SK-N-SH (cell line): ENCODE measurements around the gene ATG2A. TPM values are rescaled to one million over a fixed set of nuclear protein-coding genes. Genes with fewer than 3 reads are reported as not detected.

Source experiments
- CTCF ChIA-PET: fragments of 300-600, 350-600 bp; formaldehyde crosslinking; extraction: SDS; loops from one replicate; lab custom pipeline; 2021; lab: Yijun Ruan, JAX
- POLR2A ChIA-PET: fragments of 350-600 bp; sonication (Branson Sonifier 250); formaldehyde crosslinking; extraction: SDS; loops from one replicate; lab custom pipeline; 2020; ENCODE audit warnings: antibody characterized with exemption, inconsistent platforms; lab: Yijun Ruan, JAX
- DNase-seq: peaks from one replicate; pipeline ENCODE4 v3.0.0; 2012
- H2AFZ ChIP-seq: fragments of 200-600 bp; sonication (generic); 2 replicates; pipeline ENCODE4 v1.8.1; 2016; ENCODE audit warnings: antibody characterized with exemption, mild to moderate bottlenecking, low read depth
- H3F3A ChIP-seq: fragments of 200-600 bp; sonication (generic); replicated peaks from 2 replicates; pipeline ENCODE3; 2016; ENCODE audit warnings: antibody characterized with exemption, mild to moderate bottlenecking; ENCODE audit not compliant: insufficient read depth
- H3K27ac ChIP-seq, 2 experiments: fragments of 200-500 bp in 1 of 2; fragments of 200-600 bp in 1 of 2; sonication (Bioruptor generic) in 1 of 2; sonication (generic), shearing (Covaris generic) in 1 of 2; 2 replicates each; pipeline versions ENCODE4 v1.5.1 to v1.6.1; 2014 to 2016; ENCODE audit warnings: low read depth in 2 of 2, inconsistent platforms in 1 of 2, low read length in 1 of 2, mild to moderate bottlenecking in 1 of 2, mixed read lengths in 1 of 2
- H3K27me3 ChIP-seq: fragments of 200-600 bp; sonication (generic), shearing (Covaris generic); 2 replicates; pipeline ENCODE4 v1.6.1; 2016; ENCODE audit warnings: mixed run types; ENCODE audit not compliant: insufficient read depth
- H3K36me3 ChIP-seq, 2 experiments: fragments of 200-500 bp in 1 of 2; fragments of 200-600 bp in 1 of 2; sonication (Bioruptor generic) in 1 of 2; sonication (generic) in 1 of 2; replicated peaks in 1 of 2; 2 replicates each; pipeline versions ENCODE3 to v1.5.1; 2014 to 2016; ENCODE audit warnings: low read length in 1 of 2, mild to moderate bottlenecking in 1 of 2; ENCODE audit not compliant: insufficient read depth in 2 of 2, control insufficient read depth in 1 of 2
- H3K4me1 ChIP-seq, 2 experiments: fragments of 200-500 bp in 1 of 2; fragments of 200-600 bp in 1 of 2; sonication (Bioruptor generic) in 1 of 2; sonication (generic), shearing (Covaris generic) in 1 of 2; 2 replicates each; pipeline versions ENCODE4 v1.5.1 to v1.6.1; 2014 to 2016; ENCODE audit warnings: low read depth in 1 of 2, low read length in 1 of 2, mixed run types in 1 of 2; ENCODE audit not compliant: insufficient read depth in 2 of 2, control insufficient read depth in 1 of 2
- H3K4me2 ChIP-seq: fragments of 200-600 bp; sonication (generic), shearing (Covaris generic); 2 replicates; pipeline ENCODE4 v1.6.1; 2017; ENCODE audit warnings: mixed run types
- H3K4me3 ChIP-seq, 2 experiments: fragments of 200-500 bp in 1 of 2; fragments of 200-600 bp in 1 of 2; sonication (Bioruptor generic) in 1 of 2; sonication (generic), shearing (Covaris generic) in 1 of 2; 2 replicates each; pipeline versions ENCODE4 v1.5.1 to v1.8.1; 2014 to 2016; ENCODE audit warnings: low read depth in 2 of 2, inconsistent platforms in 1 of 2, low read length in 1 of 2, mild to moderate bottlenecking in 1 of 2, mixed read lengths in 1 of 2, moderate library complexity in 1 of 2
- H3K79me2 ChIP-seq: fragments of 200-600 bp; sonication (generic); 2 replicates; pipeline ENCODE4 v1.8.1; 2017; ENCODE audit warnings: mild to moderate bottlenecking; ENCODE audit not compliant: insufficient read depth
- H3K9ac ChIP-seq: fragments of 200-600 bp; sonication (generic); 2 replicates; pipeline ENCODE4 v1.6.1; 2017; ENCODE audit warnings: mixed run types
- H3K9me2 ChIP-seq: fragments of 200-600 bp; sonication (generic); 2 replicates; pipeline ENCODE4 v1.6.1; 2017; ENCODE audit warnings: mixed run types
- H3K9me3 ChIP-seq: fragments of 200-600 bp; sonication (generic); 2 replicates; pipeline ENCODE4 v1.6.1; 2017; ENCODE audit warnings: mixed run types, mild to moderate bottlenecking, moderate library complexity
- H4K20me1 ChIP-seq: fragments of 200-600 bp; sonication (generic); 2 replicates; pipeline ENCODE4 v1.6.1; 2017; ENCODE audit warnings: mild to moderate bottlenecking, mixed run types; ENCODE audit not compliant: insufficient read depth
- CHD2 ChIP-seq: fragments of 150-350 bp; IDR thresholded peaks from 2 replicates; pipeline ENCODE4 v1.6.1; 2018; ENCODE audit warnings: low read length; ENCODE audit not compliant: partially characterized antibody
- EP300 ChIP-seq, 2 experiments: IDR thresholded peaks; 2 replicates each; pipeline versions ENCODE4 v1.4.0 to v1.6.1; 2012; ENCODE audit warnings: borderline replicate concordance in 1 of 2, low read depth in 1 of 2, low read length in 1 of 2
- EZH2phosphoT487 ChIP-seq: fragments of 200-600 bp; sonication (generic); IDR thresholded peaks from 2 replicates; pipeline ENCODE4 v1.6.1; 2017; ENCODE audit warnings: low read depth, mixed run types, mild to moderate bottlenecking, antibody characterized with exemption, moderate library complexity, borderline replicate concordance
- FOXM1 ChIP-seq: IDR thresholded peaks from 2 replicates; pipeline ENCODE4 v1.4.0; 2012; ENCODE audit warnings: low read depth, mild to moderate bottlenecking
- GABPA ChIP-seq: IDR thresholded peaks from 2 replicates; pipeline ENCODE4 v1.4.0; 2012; ENCODE audit warnings: low read depth, mild to moderate bottlenecking
- IRF3 ChIP-seq: fragments of 150-350 bp; IDR thresholded peaks from 2 replicates; pipeline ENCODE4 v1.6.1; 2016; ENCODE audit warnings: mild to moderate bottlenecking, low read depth, low read length
- MAX ChIP-seq: IDR thresholded peaks from 2 replicates; pipeline ENCODE4 v1.4.0; 2012; ENCODE audit warnings: low read depth
- MEF2A ChIP-seq: IDR thresholded peaks from 2 replicates; pipeline ENCODE4 v1.4.0; 2012; ENCODE audit warnings: low read depth, borderline replicate concordance
- MXI1 ChIP-seq: IDR thresholded peaks from 2 replicates; pipeline ENCODE4 v1.6.1; 2012; ENCODE audit warnings: mild to moderate bottlenecking, low read depth, low read length, improper control_type of control experiment
- NRF1 ChIP-seq: IDR thresholded peaks from 2 replicates; pipeline ENCODE4 v1.6.1; 2012; ENCODE audit warnings: low read depth, mild to moderate bottlenecking, low read length
- PBX3 ChIP-seq: IDR thresholded peaks from 2 replicates; pipeline ENCODE4; 2012
- POLR2AphosphoS5 ChIP-seq: IDR thresholded peaks from 2 replicates; pipeline ENCODE4 v1.6.1; 2012; ENCODE audit warnings: low read depth, low read length
- RAD21 ChIP-seq: IDR thresholded peaks from 2 replicates; pipeline ENCODE4 v1.6.1; 2012; ENCODE audit warnings: mild to moderate bottlenecking, low read length
- REST ChIP-seq: IDR thresholded peaks from 2 replicates; pipeline ENCODE4 v1.6.1; 2012; ENCODE audit warnings: mild to moderate bottlenecking, low read depth, low read length, moderate library complexity
- RXRA ChIP-seq: IDR thresholded peaks from 2 replicates; pipeline ENCODE4 v1.4.0; 2012; ENCODE audit warnings: low read depth, mild to moderate bottlenecking, borderline replicate concordance
- TEAD4 ChIP-seq: IDR thresholded peaks from 2 replicates; pipeline ENCODE4 v1.4.0; 2012; ENCODE audit warnings: mild to moderate bottlenecking, borderline replicate concordance; ENCODE audit not compliant: insufficient read depth
- USF2 ChIP-seq: fragments of 150-350 bp; IDR thresholded peaks from 2 replicates; pipeline ENCODE4 v1.6.1; 2017; ENCODE audit warnings: antibody characterized with exemption, low read length, low read depth, borderline replicate concordance
- YY1 ChIP-seq: IDR thresholded peaks from 2 replicates; pipeline ENCODE4 v1.4.0; 2012; ENCODE audit warnings: low read depth, mild to moderate bottlenecking
- WGBS: methylation state at CpG from one replicate; pipeline ENCODE4 v1.1.6; 2017; ENCODE audit warnings: low lambda C conversion rate; 5-methylcytosine and 5-hydroxymethylcytosine counted together
- polyA plus RNA-seq, 3 experiments: library from polyadenylated mRNA; depleted of rRNA; stranded (reverse); fragments of >200 nt; gene quantifications; 2 replicates each; pipeline ENCODE4 v1.2.3, GENCODE V29; 2012
- TF ChIP-seq, protein P1 (sequence below): fragments of 200-600 bp; sonication (generic); IDR thresholded peaks from 2 replicates; pipeline ENCODE4 v1.6.1; 2017; ENCODE audit warnings: antibody characterized with exemption, mild to moderate bottlenecking, moderate library complexity

ATG2A gene
- polyA plus RNA-seq, 1 of the 3 experiments (the other 2 are of a cell fraction) = 7.1 TPM

DNA sequence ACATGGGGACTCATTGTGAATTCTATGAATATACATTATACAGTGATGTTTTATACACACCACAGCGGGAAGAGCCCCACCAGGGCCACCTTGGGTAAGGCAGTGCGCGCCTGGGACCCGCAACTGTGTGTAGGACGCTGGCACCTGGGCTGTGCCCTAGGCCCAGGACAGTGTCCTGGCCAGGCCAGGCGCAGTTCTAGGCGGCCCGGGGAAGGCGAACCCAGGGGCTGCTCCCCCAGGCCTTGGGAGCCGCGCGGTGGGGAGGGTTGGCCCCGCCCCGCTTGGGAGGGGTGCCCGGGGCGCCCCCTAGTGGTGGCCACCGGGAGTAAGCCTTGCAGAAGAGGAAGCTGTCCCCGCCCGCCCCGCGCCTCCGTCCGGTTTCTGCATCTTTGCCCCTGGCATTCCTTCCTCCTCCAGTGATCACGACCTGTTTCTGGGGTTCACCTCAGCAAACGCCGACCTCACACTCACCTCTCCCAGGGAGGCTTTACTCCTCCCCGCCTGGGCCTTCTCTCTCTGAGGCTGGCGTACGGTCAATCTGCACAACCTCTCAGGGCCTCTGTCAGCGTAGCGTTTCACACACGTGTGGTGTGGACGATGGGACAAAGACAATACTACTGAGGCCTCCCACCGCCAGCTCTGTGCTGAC lies 29.1 kb downstream of the ATG2A start:
- H3K9ac ChIP-seq = peak overlapping the region; percentile 34; the same call in 1 of the 2 replicates
- peak overlapping the region in 1 of 2 experiments; percentile 35; a peak in 1 of 4 replicates for H3K4me3 ChIP-seq
- H3K79me2 ChIP-seq = no peaks in the 10 kb centered on the region
- H2AFZ ChIP-seq = peak overlapping the region; percentile 100
- no peaks in the 10 kb centered on the region for H3K9me2 ChIP-seq
- no peaks in the 10 kb centered on the region for H4K20me1 ChIP-seq
- H3F3A ChIP-seq = peaks cover 5% of the 10 kb centered on the region
- H3K4me2 ChIP-seq = 0 out of 2 replicates have a peak overlapping the region, but pooled peaks have one; percentile 47
- 42% methylated on average over 11 of the region's 34 CpGs for WGBS
- H3K9me3 ChIP-seq = no peaks in the 10 kb centered on the region
- CTCF ChIA-PET = interaction anchor here (0.5 to 26.7 kb wide), 39 partner anchors 9 to 500 kb away, joined by 3 to 530 read pairs (median 4); partner anchors contain the start of genes ARL2, CDC42BPG and EHD1
- no peaks in the 10 kb centered on the region for H3K36me3 ChIP-seq
- no peaks in the 10 kb centered on the region for H3K27me3 ChIP-seq
- H3K4me1 ChIP-seq = peaks cover 0 to 12% of the 10 kb centered on the region in 2 experiments; a peak in 1 of 4 replicates
- peak overlapping the region in 1 of 2 experiments; percentile 31; a peak in 1 of 4 replicates for H3K27ac ChIP-seq
- peak; percentile 97 for DNase-seq
- POLR2A ChIA-PET = interaction anchor here (0.6 to 1.3 kb wide), 2 partner anchors 9 to 28 kb away, joined by 3 to 5 read pairs; partner anchors contain the start of gene EHD1
- TF ChIP-seq FOXM1 (no peak), RXRA (no peak), PBX3 (no peak), EP300 (IDR thresholded peaks at IDR 0.05; ENCODE audit: borderline replicate concordance in 1 of 2, low read depth in 1 of 2, low read length in 1 of 2) (no peak), REST (0 out of 2 replicates have a peak, but pooled peaks have one; percentile 32), GABPA (peak; percentile 29; the same call in 1 of the 2 replicates), EZH2phosphoT487 (no peak), TEAD4 (no peak), CHD2 (peak; percentile 26), NRF1 (no peak), USF2 (no peak), YY1 (no peak), MEF2A (no peak), IRF3 (no peak), MAX (peak; percentile 44; the same call in 1 of the 2 replicates), POLR2AphosphoS5 (peak; percentile 17; the same call in 1 of the 2 replicates), RAD21 (0 out of 2 replicates have a peak, but pooled peaks have one; percentile 31), MXI1 (peak; percentile 53; the same call in 1 of the 2 replicates)
- TF ChIP-seq, protein P1, sequence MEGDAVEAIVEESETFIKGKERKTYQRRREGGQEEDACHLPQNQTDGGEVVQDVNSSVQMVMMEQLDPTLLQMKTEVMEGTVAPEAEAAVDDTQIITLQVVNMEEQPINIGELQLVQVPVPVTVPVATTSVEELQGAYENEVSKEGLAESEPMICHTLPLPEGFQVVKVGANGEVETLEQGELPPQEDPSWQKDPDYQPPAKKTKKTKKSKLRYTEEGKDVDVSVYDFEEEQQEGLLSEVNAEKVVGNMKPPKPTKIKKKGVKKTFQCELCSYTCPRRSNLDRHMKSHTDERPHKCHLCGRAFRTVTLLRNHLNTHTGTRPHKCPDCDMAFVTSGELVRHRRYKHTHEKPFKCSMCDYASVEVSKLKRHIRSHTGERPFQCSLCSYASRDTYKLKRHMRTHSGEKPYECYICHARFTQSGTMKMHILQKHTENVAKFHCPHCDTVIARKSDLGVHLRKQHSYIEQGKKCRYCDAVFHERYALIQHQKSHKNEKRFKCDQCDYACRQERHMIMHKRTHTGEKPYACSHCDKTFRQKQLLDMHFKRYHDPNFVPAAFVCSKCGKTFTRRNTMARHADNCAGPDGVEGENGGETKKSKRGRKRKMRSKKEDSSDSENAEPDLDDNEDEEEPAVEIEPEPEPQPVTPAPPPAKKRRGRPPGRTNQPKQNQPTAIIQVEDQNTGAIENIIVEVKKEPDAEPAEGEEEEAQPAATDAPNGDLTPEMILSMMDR = peak; percentile 91
